GM12878 (cell line): ENCODE measurements around the gene TRIM23. TPM values are rescaled to one million over a fixed set of nuclear protein-coding genes. Genes with fewer than 3 reads are reported as not detected.
A peak's percentile ranks its signal among the peaks of the same experiment; 100 is the strongest.

Experiments used
- ATAC-seq: fragments of 200-7000 bp; cut with Tn5 transposase; 3 replicates; pipeline ENCODE4 v1.9.1; 2020; ENCODE audit warnings: mild to moderate bottlenecking, moderate library complexity
- BruUV-seq: library from RNA; stranded (reverse); fragments of 400-500 nt; replicated peaks from 2 replicates; lab custom pipeline; 2021; lab: Mats Ljungman, UMichigan
- CTCF ChIA-PET: fragments of 300-600 bp; sonication (Branson Sonifier 250); formaldehyde crosslinking; extraction: SDS; loops from one replicate; lab custom pipeline; 2021; ENCODE audit warnings: inconsistent platforms; lab: Yijun Ruan, JAX
- POLR2A ChIA-PET: fragments of 350-600 bp; formaldehyde crosslinking; extraction: SDS; loops from one replicate; lab custom pipeline; 2021; ENCODE audit warnings: inconsistent platforms; lab: Charles Lee
- RAD21 ChIA-PET: fragments of 300-600 bp; sonication (Branson Sonifier 250); formaldehyde crosslinking; loops from one replicate; lab custom pipeline; 2023; ENCODE audit warnings: antibody characterized with exemption; ENCODE audit not compliant: unreplicated experiment; lab: Charles Lee
- SMC1A ChIA-PET: fragments of 300-600 bp; sonication (Branson Sonifier 250); formaldehyde crosslinking; loops from one replicate; lab custom pipeline; 2023; ENCODE audit not compliant: unreplicated experiment, uncharacterized antibody; lab: Charles Lee
- DNase-seq: peaks from one replicate; pipeline ENCODE4 v3.0.0-alpha.2; 2011; ENCODE audit warnings: low read depth, low spot score
- FAIRE-seq: peaks from 3 replicates; lab custom pipeline; 2011; peaks lifted over from hg19 to GRCh38; lab: Jason Lieb, UNC
- H2AFZ ChIP-seq: 2 replicates; pipeline ENCODE4 v1.6.0; 2011; ENCODE audit warnings: low read depth, low read length, control low read depth; ENCODE audit not compliant: control insufficient read depth
- H3K27ac ChIP-seq: 2 replicates; pipeline ENCODE4 v1.5.1; 2011; ENCODE audit warnings: control low read depth; ENCODE audit not compliant: control insufficient read depth, insufficient read depth
- H3K27me3 ChIP-seq, 2 experiments: replicated peaks in 1 of 2; 2 replicates each; pipeline versions ENCODE4 v1.6.0 to v1.6.1; 2011; ENCODE audit warnings: low read length in 1 of 2; ENCODE audit not compliant: control insufficient read depth in 2 of 2, insufficient read depth in 2 of 2
- H3K36me3 ChIP-seq, 2 experiments: 2 replicates each; pipeline ENCODE4 v1.5.1; 2011; ENCODE audit warnings: low read length in 1 of 2; ENCODE audit not compliant: control insufficient read depth in 2 of 2, insufficient read depth in 2 of 2
- H3K4me1 ChIP-seq: 2 replicates; pipeline ENCODE4 v1.6.1; 2011; ENCODE audit warnings: mild to moderate bottlenecking, low read length, moderate library complexity, mixed read lengths; ENCODE audit not compliant: control insufficient read depth, insufficient read depth
- H3K4me2 ChIP-seq: 2 replicates; pipeline ENCODE4 v1.6.0; 2011; ENCODE audit warnings: control low read depth; ENCODE audit not compliant: control insufficient read depth, insufficient read depth
- H3K4me3 ChIP-seq: fragments of 200-600 bp; sonication (generic); 2 replicates; pipeline ENCODE4 v1.5.1; 2016
- H3K79me2 ChIP-seq: 2 replicates; pipeline ENCODE4 v1.6.0; 2011; ENCODE audit warnings: low read length; ENCODE audit not compliant: control insufficient read depth, insufficient read depth
- H3K9ac ChIP-seq: 2 replicates; pipeline ENCODE4 v1.8.0; 2011; ENCODE audit warnings: low read length, control low read depth, mixed read lengths; ENCODE audit not compliant: control insufficient read depth, insufficient read depth
- H3K9me3 ChIP-seq: replicated peaks from 3 replicates; pipeline ENCODE4 v1.5.1; 2011; ENCODE audit warnings: mild to moderate bottlenecking, low read length; ENCODE audit not compliant: control insufficient read depth, insufficient read depth
- H4K20me1 ChIP-seq: 2 replicates; pipeline ENCODE4 v1.6.0; 2011; ENCODE audit not compliant: control insufficient read depth, insufficient read depth
- BACH1 ChIP-seq: fragments of 450-650 bp; IDR thresholded peaks from 2 replicates; pipeline ENCODE4 v1.6.1; 2017; ENCODE audit warnings: mild to moderate bottlenecking, borderline replicate concordance
- BCL11A ChIP-seq: IDR thresholded peaks from 2 replicates; pipeline ENCODE4 v1.6.1; 2011; ENCODE audit warnings: low read depth, low read length
- BCLAF1 ChIP-seq: fragments of 450-650 bp; IDR thresholded peaks from 2 replicates; pipeline ENCODE4 v1.6.1; 2017; ENCODE audit warnings: antibody characterized with exemption, mild to moderate bottlenecking, moderate library complexity
- CBFB ChIP-seq: IDR thresholded peaks from 2 replicates; pipeline ENCODE4 v1.6.1; 2016; ENCODE audit warnings: antibody characterized with exemption, low read depth
- CBX3 ChIP-seq: fragments of 200-600 bp; sonication (generic); IDR thresholded peaks from 2 replicates; pipeline ENCODE4 v1.6.1; 2016; ENCODE audit warnings: low read depth, borderline replicate concordance
- CBX5 ChIP-seq: sonication (generic); IDR thresholded peaks from 2 replicates; pipeline ENCODE4 v1.6.1; 2016; ENCODE audit warnings: low read depth, moderate library complexity, mild to moderate bottlenecking, inconsistent platforms
- DPF2 ChIP-seq: fragments of 450-650 bp; IDR thresholded peaks from 2 replicates; pipeline ENCODE4 v1.6.1; 2017; ENCODE audit warnings: mild to moderate bottlenecking
- EP300 ChIP-seq, 2 experiments: fragments of 150-350 bp in 1 of 2; IDR thresholded peaks; 2 replicates each; pipeline ENCODE4 v1.6.1; 2011 to 2012; ENCODE audit warnings: low read depth in 2 of 2, low read length in 2 of 2, borderline replicate concordance in 1 of 2, improper control_type of control experiment in 1 of 2, inconsistent platforms in 1 of 2; ENCODE audit not compliant: control insufficient read depth in 1 of 2
- EZH2 ChIP-seq: IDR thresholded peaks from 2 replicates; pipeline ENCODE4 v1.6.1; 2012; ENCODE audit warnings: low read depth, mild to moderate bottlenecking, control low read depth, inconsistent platforms, low read length, borderline replicate concordance; ENCODE audit not compliant: control insufficient read depth
- NFIC ChIP-seq: IDR thresholded peaks from 2 replicates; pipeline ENCODE4 v1.6.1; 2012; ENCODE audit warnings: low read depth, mild to moderate bottlenecking, inconsistent platforms, low read length, moderate library complexity
- NFYA ChIP-seq: IDR thresholded peaks from 2 replicates; pipeline ENCODE4 v1.6.1; 2011; ENCODE audit warnings: low read depth, mild to moderate bottlenecking, low read length, improper control_type of control experiment, borderline replicate concordance
- NR2C1 ChIP-seq: fragments of 450-650 bp; IDR thresholded peaks from 2 replicates; pipeline ENCODE4 v1.6.1; 2017; ENCODE audit warnings: antibody characterized with exemption, mild to moderate bottlenecking, moderate library complexity
- RUNX3 ChIP-seq: IDR thresholded peaks from 2 replicates; pipeline ENCODE4 v1.6.1; 2012; ENCODE audit warnings: low read length, inconsistent platforms
- TCF12 ChIP-seq: IDR thresholded peaks from 2 replicates; pipeline ENCODE4 v1.6.1; 2011; ENCODE audit warnings: low read depth, mild to moderate bottlenecking, low read length
- ZBTB33 ChIP-seq: fragments of 450-650 bp; IDR thresholded peaks from 2 replicates; pipeline ENCODE4 v1.6.1; 2017; ENCODE audit warnings: mild to moderate bottlenecking
- ZNF207 ChIP-seq: fragments of 450-650 bp; IDR thresholded peaks from 2 replicates; pipeline ENCODE4 v1.6.1; 2014; ENCODE audit warnings: antibody characterized with exemption, mild to moderate bottlenecking, borderline replicate concordance
- WGBS: methylation state at CpG from one replicate; pipeline ENCODE4 v1.1.6; 2016; ENCODE audit warnings: low lambda C conversion rate; ENCODE audit not compliant: insufficient replicate concordance, insufficient coverage; ENCODE audit errors: missing lambda C conversion rate; 5-methylcytosine and 5-hydroxymethylcytosine counted together
- in situ Hi-C: fragments of 300-500 bp; cut with MboI; formaldehyde crosslinking; loops from 9 replicates; pipeline ENCODE4 v1.14.3; 2018; ENCODE audit warnings: mixed read lengths
- intact Hi-C: fragments of 100-400 bp; cut with micrococcal nuclease; formaldehyde crosslinking; loops from one replicate; pipeline ENCODE4 v1.14.2; 2022; ENCODE audit not compliant: unreplicated experiment
- polyA plus RNA-seq, 11 experiments: library from polyadenylated mRNA; depleted of rRNA in 4 of 11; unstranded in 6 of 11; stranded (reverse) in 5 of 11; fragments of >200 nt; fragmentation: Nextera tagmentation in 4 of 11; fragmentation: Illumina TruSeq in 1 of 11; extraction: Ambion mirVana in 4 of 11; extraction: Trizol in 1 of 11; gene quantifications; 1 replicate in 1 of 11; 2 replicates in 10 of 11; pipeline versions ENCODE4 v1.2.1 to v1.2.3, GENCODE V29; 2011 to 2016; ENCODE audit warnings: inconsistent platforms in 2 of 11, missing spikeins in 2 of 11, low read depth in 1 of 11
- total RNA-seq, 4 experiments: library from RNA; depleted of rRNA in 3 of 4; stranded (reverse); fragments of >200 nt in 3 of 4; fragmentation: Illumina TruSeq in 1 of 4; extraction: Trizol in 1 of 4; gene quantifications; 2 replicates each; pipeline versions ENCODE4 v1.2.1 to v1.2.3, GENCODE V29; 2013 to 2021

Gene TRIM23
- total and polyA plus RNA-seq, 10 of the 15 experiments (the other 5 are each of a cell fraction or from before 2014, with no cell fraction given): 1.9 to 5.0 (median 2.4) TPM

GRCh38 chr5:65562731-65563701, 61.1 kb downstream of the TRIM23 start, which contains the start of the genes CENPK and PPWD1:
Gene CENPK (minus strand): TSS chr5:65563168. CDS start chr5:65554907, 8,261 bp downstream.
Gene PPWD1 (plus strand): TSS chr5:65563296. CDS start chr5:65563311, 15 bp downstream.
- H3K36me3 ChIP-seq: no peaks in the 10 kb centered on the region
- ChIA-PET CTCF (interaction anchor here (0.6 to 2.3 kb wide), 8 partner anchors 15 to 752 kb away, joined by 3 to 8 read pairs (median 4); no protein-coding TSS in a partner anchor), SMC1A (interaction anchor here (0.8 to 2.2 kb wide), 10 partner anchors 10 to 752 kb away, joined by 3 to 9 read pairs (median 4); no protein-coding TSS in a partner anchor), RAD21 (interaction anchor here (0.6 to 2.0 kb wide), 9 partner anchors 9 to 752 kb away, joined by 3 to 9 read pairs (median 5); partner anchors contain the start of genes ADAMTS6 and TRIM23), POLR2A (interaction anchor here (0.6 to 1.7 kb wide), 7 partner anchors 11 to 361 kb away, joined by 3 to 6 read pairs (median 4); no protein-coding TSS in a partner anchor)
- H4K20me1 ChIP-seq: no peaks in the 10 kb centered on the region
- H3K4me1 ChIP-seq: peaks cover 3% of the 10 kb centered on the region; the same call in 1 of the 2 replicates
- intact Hi-C loops: no loop called here
- peak within 1 kb of the TSS; percentile 95 for H2AFZ ChIP-seq
- BruUV-seq: TSS peak; percentile 76
- in situ Hi-C loops: no loop called here
- no peaks in the 10 kb centered on the region for H3K9me3 ChIP-seq
- H3K27me3 ChIP-seq: no peaks in the 10 kb centered on the region
- WGBS: 1% methylated on average over 54 of the region's 54 CpGs
- FAIRE-seq (peak; percentile 90), ATAC-seq (peak; percentile 99), DNase-seq (peak; percentile 84)
- H3K4me2 ChIP-seq: peak within 1 kb of the TSS; percentile 86
- H3K79me2 ChIP-seq: peaks cover 51% of the 10 kb centered on the region
- peak within 1 kb of the TSS; percentile 67 for H3K27ac ChIP-seq
- peak within 1 kb of the TSS; percentile 67 for H3K9ac ChIP-seq
- peak within 1 kb of the TSS; percentile 93 for H3K4me3 ChIP-seq
- TF ChIP-seq NR2C1 (no peak), EP300 (IDR thresholded peaks at IDR 0.05; ENCODE audit: borderline replicate concordance in 1 of 2, control insufficient read depth in 1 of 2, low read depth in 2 of 2, low read length in 2 of 2) (0 out of 4 replicates have a peak, but pooled peaks of 1 of the 2 experiments have one; percentile 28), DPF2 (no peak), ZBTB33 (no peak), CBX5 (peak; percentile 91; the same call in 1 of the 2 replicates), CBFB (peak; percentile 36; the same call in 1 of the 2 replicates), NFIC (peak; percentile 43; the same call in 1 of the 2 replicates), EZH2 (no peak), ZNF207 (peak; percentile 67), RUNX3 (peak; percentile 57), BCLAF1 (no peak), NFYA (peak; percentile 81), BCL11A (no peak), TCF12 (no peak), CBX3 (no peak), BACH1 (no peak)
